Measurements from ENCODE around the gene PTPN1. TPM values are rescaled to one million over a fixed set of nuclear protein-coding genes. Genes with fewer than 3 reads are reported as not detected.

PTPN1 gene
- polyA plus RNA-seq, 1 donor (not counting 4 experiments of a cell fraction or from before 2014, with no cell fraction given) = 61.6 TPM

DNA sequence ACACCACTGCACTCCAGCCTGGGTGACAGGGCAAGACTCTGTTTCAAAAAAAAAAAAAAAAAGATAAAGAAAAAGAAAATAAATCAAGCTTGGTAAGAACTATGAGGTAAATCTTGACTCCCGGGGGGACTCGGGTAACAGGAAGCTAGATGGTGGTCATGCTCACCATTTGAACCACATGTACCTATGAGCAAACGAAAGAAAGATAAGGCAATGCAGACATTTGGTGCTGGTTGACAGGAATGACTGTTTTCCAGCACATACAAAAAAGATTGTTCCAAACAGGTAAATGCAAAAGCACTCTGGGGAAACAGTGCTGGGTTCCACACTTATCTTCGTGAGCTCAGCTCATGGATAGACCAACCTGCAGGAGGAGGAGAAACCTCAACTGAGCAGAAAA lies 22.8 kb upstream of the PTPN1 start:
- Histone ChIP-seq H3K27ac (ENCODE audit: control insufficient read depth, insufficient read depth, low read length) (no peak overlapping the region), H3K9me3 (ENCODE audit: control insufficient read depth, low read depth, low read length) (no peaks in the 10 kb centered on the region), H3K4me3 (ENCODE audit: control insufficient read depth in 2 of 3, extremely low read depth in 1 of 3, insufficient read depth in 2 of 3, low read depth in 1 of 3, low read length in 3 of 3) (no peak overlapping the region), H3K4me2 (ENCODE audit: control insufficient read depth, extremely low read depth, insufficient read depth, low read depth, low read length) (no peak overlapping the region), H3K4me1 (ENCODE audit: control insufficient read depth, extremely low read depth, insufficient read depth, low read length) (peaks cover 24% of the 10 kb centered on the region), H4K20me1 (ENCODE audit: control insufficient read depth, extremely low read depth, insufficient read depth, low read length) (no peaks in the 10 kb centered on the region), H3K9ac (ENCODE audit: control insufficient read depth, extremely low read depth, insufficient read depth, low read length) (no peak overlapping the region), H3K79me2 (ENCODE audit: control insufficient read depth, insufficient read depth, low read length) (no peaks in the 10 kb centered on the region), H3K9me1 (ENCODE audit: control insufficient read depth, extremely low read depth, insufficient read depth, low read length) (no peaks in the 10 kb centered on the region), H3K36me3 (ENCODE audit: control insufficient read depth in 2 of 2, extremely low read depth in 1 of 2, insufficient read depth in 2 of 2, low read length in 2 of 2) (no peaks in the 10 kb centered on the region), H3K27me3 (ENCODE audit: control insufficient read depth, extremely low read depth, insufficient read depth, low read length) (no peaks in the 10 kb centered on the region), H2AFZ (ENCODE audit: control insufficient read depth, low read length) (no peak overlapping the region)
- no peak for TF ChIP-seq CTCF (optimal IDR thresholded peaks at IDR 0.05 in 1 of 3, IDR thresholded peaks at IDR 0.05 in 1 of 3, conservative IDR thresholded peaks at IDR 0.05 in 1 of 3; ENCODE audit: extremely low read depth in 1 of 3, insufficient read depth in 2 of 3, low read length in 3 of 3)
- DNase-seq (ENCODE audit: low read depth, low spot score) = no peak
- no peak for FAIRE-seq
- dilution Hi-C loops (cut with MboI; ENCODE audit: extremely low pct_ligation_motif_present, low sequenced_read_pairs) = no loop called here

GRCh38 chr20:50488236-50488806 lies 21.9 kb upstream of the PTPN1 start:
- DNase-seq (ENCODE audit: low read depth, low spot score) (no peak), FAIRE-seq (no peak)
- H3K27ac ChIP-seq (ENCODE audit: control insufficient read depth, insufficient read depth, low read length) = no peak overlapping the region
- H3K36me3 ChIP-seq (ENCODE audit: control insufficient read depth in 2 of 2, extremely low read depth in 1 of 2, insufficient read depth in 2 of 2, low read length in 2 of 2) = no peaks in the 10 kb centered on the region
- H3K27me3 ChIP-seq (ENCODE audit: control insufficient read depth, extremely low read depth, insufficient read depth, low read length) = no peaks in the 10 kb centered on the region
- dilution Hi-C loops (cut with MboI; ENCODE audit: extremely low pct_ligation_motif_present, low sequenced_read_pairs) = no loop called here
- no peak overlapping the region for H2AFZ ChIP-seq (ENCODE audit: control insufficient read depth, low read length)
- no peak overlapping the region for H3K4me3 ChIP-seq (ENCODE audit: control insufficient read depth in 2 of 3, extremely low read depth in 1 of 3, insufficient read depth in 2 of 3, low read depth in 1 of 3, low read length in 3 of 3)
- H3K4me1 ChIP-seq (ENCODE audit: control insufficient read depth, extremely low read depth, insufficient read depth, low read length) = peaks cover 30% of the 10 kb centered on the region
- TF ChIP-seq EZH2 (IDR thresholded peaks at IDR 0.05; ENCODE audit: low read length) = no peak
- TF ChIP-seq CTCF (optimal IDR thresholded peaks at IDR 0.05 in 1 of 3, IDR thresholded peaks at IDR 0.05 in 1 of 3, conservative IDR thresholded peaks at IDR 0.05 in 1 of 3; ENCODE audit: extremely low read depth in 1 of 3, insufficient read depth in 2 of 3, low read length in 3 of 3) = no peak
- no peaks in the 10 kb centered on the region for H4K20me1 ChIP-seq (ENCODE audit: control insufficient read depth, extremely low read depth, insufficient read depth, low read length)
- H3K4me2 ChIP-seq (ENCODE audit: control insufficient read depth, extremely low read depth, insufficient read depth, low read depth, low read length) = no peak overlapping the region
- no peak overlapping the region for H3K9ac ChIP-seq (ENCODE audit: control insufficient read depth, extremely low read depth, insufficient read depth, low read length)
- H3K79me2 ChIP-seq (ENCODE audit: control insufficient read depth, insufficient read depth, low read length) = no peaks in the 10 kb centered on the region
- H3K9me1 ChIP-seq (ENCODE audit: control insufficient read depth, extremely low read depth, insufficient read depth, low read length) = no peaks in the 10 kb centered on the region
- no peaks in the 10 kb centered on the region for H3K9me3 ChIP-seq (ENCODE audit: control insufficient read depth, low read depth, low read length)

Measured in keratinocyte (primary cell).